Dermis microvascular lymphatic vessel endothelial cell (primary cell): ENCODE measurements around the gene KLC1. TPM values are rescaled to one million over a fixed set of nuclear protein-coding genes. Genes with fewer than 3 reads are reported as not detected.

Experiments used
- DNase-seq, 2 donors: peaks; one replicate each; pipeline versions ENCODE4 v3.0.0 to v3.0.0-alpha.2; 2010; ENCODE audit warnings: low read depth in 2 of 2
- total RNA-seq: library from RNA; depleted of rRNA; stranded (reverse); fragments of >200 nt; gene quantifications from 2 replicates; pipeline ENCODE4 v1.2.1, GENCODE V29; 2014

KLC1 gene
- total RNA-seq, 1 donor from 2014 or later, result 114 TPM

- no peak for DNase-seq
Observed at GRCh38 chr14:103733651-103734050, 104.6 kb downstream of the KLC1 start.

- no peak for DNase-seq
Observed at GRCh38 chr14:103734081-103734888, 105.3 kb downstream of the KLC1 start.

GRCh38 chr14:103735022-103735421 lies 106.0 kb downstream of the KLC1 start:
- DNase-seq, result peak in 1 of 2 donors; percentile 43

- no peak for DNase-seq
Observed at GRCh38 chr14:103735439-103735814, 106.4 kb downstream of the KLC1 start.

GRCh38 chr14:103735815-103736545 lies 107.0 kb downstream of the KLC1 start:
- no peak for DNase-seq

GRCh38 chr14:103736546-103737431 lies 107.8 kb downstream of the KLC1 start:
- no peak for DNase-seq

GRCh38 chr14:103737432-103738045 lies 108.5 kb downstream of the KLC1 start:
- DNase-seq, result no peak

- no peak for DNase-seq
Observed at GRCh38 chr14:103738166-103738565, 109.2 kb downstream of the KLC1 start.

GRCh38 chr14:103738701-103739451 lies 109.9 kb downstream of the KLC1 start:
- no peak for DNase-seq

GRCh38 chr14:103739466-103739792 lies 110.4 kb downstream of the KLC1 start:
- DNase-seq, result no peak

- no peak for DNase-seq
Observed at GRCh38 chr14:103739793-103740501, 110.9 kb downstream of the KLC1 start.

- peak in 1 of 2 donors; percentile 44 for DNase-seq
Observed at GRCh38 chr14:103740991-103741689, 112.1 kb downstream of the KLC1 start.

- no peak for DNase-seq
Observed at GRCh38 chr14:103741876-103742275, 112.9 kb downstream of the KLC1 start.

GRCh38 chr14:103742499-103743255 lies 113.7 kb downstream of the KLC1 start:
- DNase-seq, result no peak

GRCh38 chr14:103743691-103744090 lies 114.7 kb downstream of the KLC1 start:
- no peak for DNase-seq

- DNase-seq, result no peak
Observed at GRCh38 chr14:103744621-103745395, 115.8 kb downstream of the KLC1 start.

- DNase-seq, result no peak
Observed at GRCh38 chr14:103745424-103745823, 116.4 kb downstream of the KLC1 start.

GRCh38 chr14:103746701-103747100 lies 117.7 kb downstream of the KLC1 start:
- DNase-seq, result no peak
